Activated CD4-positive, CD25-positive, alpha-beta regulatory T cell treated with anti-CD3 and anti-CD28 coated beads, Interleukin-2, amount 50 U/mL, for 24 hours (primary cell): ENCODE measurements around the gene C17orf113.
"Not testable (repeated sequence)": the region's sequence is repeated elsewhere in the genome, so short reads cannot be mapped to it uniquely, and the experiment has no call there.

ENCODE experiments used
- ATAC-seq, 2 donors: fragments of 150-1000 bp; cut with Tn5 transposase; one replicate each; pipeline ENCODE4 v1.10.0; 2021; ENCODE audit warnings: mild to moderate bottlenecking in 1 of 2, moderate library complexity in 1 of 2

C17orf113 gene

DNA sequence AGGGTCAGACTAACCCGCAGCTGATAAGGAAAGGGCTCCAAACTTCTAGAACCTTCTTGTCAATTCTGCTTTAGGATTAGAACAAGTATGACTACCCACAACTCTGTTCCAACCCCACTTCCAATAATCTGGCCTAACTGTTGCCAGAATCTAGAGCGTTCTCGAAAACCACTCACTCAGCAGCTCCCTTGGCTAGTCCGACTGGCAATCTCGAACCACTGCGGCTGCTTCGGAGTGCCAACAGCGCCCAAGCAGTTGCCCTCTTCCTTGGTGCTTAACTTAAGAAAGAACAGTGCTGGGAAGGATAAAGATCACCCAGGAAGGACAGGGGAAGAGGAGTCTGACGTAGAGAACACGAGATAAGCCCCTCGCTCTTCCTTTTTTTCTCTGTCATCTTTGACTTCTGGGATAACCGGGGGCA, 34.0 kb downstream of the C17orf113 start:
- ATAC-seq, result no peak

- ATAC-seq, result not testable (repeated sequence)
These were observed 36.7 kb downstream of the C17orf113 start for GRCh38 chr17:42013740-42014139.

DNA sequence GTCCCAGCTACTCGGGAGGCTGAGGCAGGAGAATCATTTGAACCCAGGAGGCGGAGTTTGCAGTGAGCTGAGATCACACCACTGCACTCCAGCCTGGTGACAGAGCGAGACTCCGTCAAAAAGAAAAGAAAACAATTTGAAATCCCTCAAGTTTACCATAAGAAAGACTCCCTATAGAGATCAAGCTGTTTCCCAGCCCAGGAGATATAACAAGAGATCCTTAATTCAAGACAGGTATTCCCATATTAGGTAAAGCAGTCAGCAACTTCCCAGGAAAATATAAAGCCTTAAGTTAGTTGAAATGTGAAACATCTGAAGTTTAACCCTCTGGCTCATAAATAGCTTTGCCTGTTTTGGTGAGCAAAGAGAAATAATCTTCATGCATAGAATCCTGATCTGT, 38.0 kb downstream of the C17orf113 start:
- not testable (repeated sequence) for ATAC-seq

DNA sequence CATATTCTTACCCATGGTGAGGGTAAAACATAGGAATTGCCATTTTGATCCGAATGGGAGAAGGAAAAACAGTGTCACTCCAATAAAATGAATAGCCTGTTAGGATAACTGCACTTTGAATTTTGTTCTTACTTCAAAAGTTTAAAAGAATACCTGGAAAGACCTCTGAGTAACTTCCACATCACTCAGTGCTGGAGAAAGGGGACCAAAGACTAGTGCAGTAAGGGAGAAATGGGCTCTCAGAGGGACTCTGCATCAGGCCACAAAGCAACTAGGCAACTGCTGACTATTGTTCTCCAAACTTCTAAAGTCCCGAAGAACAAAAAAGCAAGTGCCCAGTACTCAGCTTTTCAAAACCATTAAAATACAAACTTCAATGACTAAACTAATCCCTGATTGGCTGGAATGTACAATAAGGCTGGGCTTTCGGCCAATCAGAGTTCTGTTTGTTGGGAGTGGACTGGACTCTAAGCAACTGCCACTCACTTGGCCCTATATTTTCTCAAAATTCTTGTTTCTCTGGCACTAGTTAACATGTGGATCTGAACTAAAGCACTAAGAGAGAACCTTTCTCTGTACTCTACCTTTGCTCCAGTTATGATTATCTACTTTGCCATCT, 39.4 kb downstream of the C17orf113 start:
- ATAC-seq, result no peak

DNA sequence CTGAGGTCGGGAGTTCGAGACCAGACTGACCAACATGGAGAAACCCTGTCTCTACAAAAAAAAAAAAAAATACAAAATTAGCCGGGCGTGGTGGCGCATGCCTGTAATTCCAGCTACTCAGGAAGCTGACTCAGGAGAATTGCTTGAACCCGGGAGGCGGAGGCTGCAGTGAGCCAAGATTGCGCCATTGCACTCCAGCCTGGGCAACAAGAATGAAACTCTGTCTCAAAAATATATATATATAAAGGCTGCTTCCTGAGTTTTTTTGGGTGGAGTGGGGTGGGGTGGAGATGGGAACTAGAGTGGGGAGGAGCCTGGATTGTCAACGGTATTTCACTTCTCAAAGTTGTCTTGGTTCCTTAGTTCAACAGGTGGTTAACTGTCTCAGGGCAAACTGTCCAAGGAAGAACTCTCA, 40.1 kb downstream of the C17orf113 start:
- not testable (repeated sequence) for ATAC-seq

DNA sequence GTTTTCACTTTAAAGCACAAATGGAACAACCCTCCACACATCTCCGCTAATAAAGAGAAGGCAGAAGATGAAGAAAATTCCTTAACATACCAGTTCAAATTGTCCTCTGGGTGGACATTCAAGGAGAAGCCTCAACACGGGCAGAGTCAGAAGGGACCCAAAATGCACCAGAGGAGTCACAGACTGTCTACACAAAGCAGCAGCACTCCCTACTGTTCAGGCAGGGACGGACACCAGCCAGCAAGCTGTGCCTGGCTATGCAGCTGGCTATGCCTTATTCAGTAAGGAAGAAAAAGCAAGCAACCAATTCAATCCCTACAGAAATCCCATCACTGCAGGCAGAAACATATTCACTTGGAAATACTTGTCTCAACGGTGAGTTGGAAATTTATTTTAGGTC, 41.2 kb downstream of the C17orf113 start:
- ATAC-seq, result no peak

GRCh38 chr17:42005166-42005565, 45.2 kb downstream of the C17orf113 start:
- no peak for ATAC-seq

DNA sequence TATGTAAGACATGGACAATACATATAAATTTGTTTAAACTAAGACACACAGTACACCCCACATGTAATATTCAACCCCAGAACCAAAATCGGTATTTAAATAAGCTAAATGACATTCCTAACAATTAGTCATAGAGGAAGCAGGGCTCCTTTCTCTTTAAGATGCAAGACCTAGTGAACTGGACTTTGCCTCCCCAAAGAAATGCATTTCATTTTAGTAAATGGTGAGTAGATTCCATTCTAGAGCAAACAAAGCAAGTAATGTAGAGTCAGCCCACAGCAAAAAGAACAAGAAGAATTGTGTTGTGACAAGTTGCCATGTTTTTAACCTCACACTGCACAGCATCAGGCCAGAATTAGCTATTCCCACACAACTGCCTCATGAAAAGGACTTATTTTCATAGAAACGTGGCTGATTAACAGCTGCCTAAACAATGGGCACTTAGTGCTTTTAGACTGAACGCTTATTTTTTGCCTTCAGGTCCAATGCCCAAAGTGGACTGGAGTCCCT, 47.6 kb downstream of the C17orf113 start:
- no peak for ATAC-seq

DNA sequence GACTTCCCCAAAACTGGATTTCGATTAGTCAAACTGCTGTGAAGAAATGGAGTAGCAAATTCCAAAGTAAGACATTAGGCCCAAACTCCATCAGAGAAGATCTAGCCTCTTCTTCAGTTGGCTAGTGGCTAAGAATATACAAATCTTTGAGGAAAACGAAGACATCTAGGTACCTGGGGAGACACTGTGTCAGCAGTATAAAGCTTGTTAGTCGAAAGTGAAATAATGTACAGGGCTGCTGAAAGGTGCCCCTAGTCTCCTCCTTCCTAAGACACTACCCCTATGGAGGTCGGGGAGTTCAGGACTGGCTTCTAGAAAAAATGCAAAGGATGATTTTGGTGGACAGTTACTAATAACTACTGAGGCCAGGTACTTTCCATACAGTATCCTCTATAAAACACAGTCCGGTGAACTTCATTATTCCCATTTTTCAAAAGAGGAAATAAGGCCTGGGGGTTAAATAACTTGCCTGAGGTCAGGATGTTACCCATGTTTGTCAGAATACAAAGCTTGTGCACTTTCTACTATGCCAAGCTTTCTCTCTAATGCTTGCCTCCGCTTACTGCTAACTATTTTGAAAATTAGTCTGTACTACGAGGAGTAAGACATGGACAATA, 48.1 kb downstream of the C17orf113 start:
- no peak for ATAC-seq

- ATAC-seq, result no peak
These were observed 48.7 kb downstream of the C17orf113 start for GRCh38 chr17:42001729-42002128.

DNA sequence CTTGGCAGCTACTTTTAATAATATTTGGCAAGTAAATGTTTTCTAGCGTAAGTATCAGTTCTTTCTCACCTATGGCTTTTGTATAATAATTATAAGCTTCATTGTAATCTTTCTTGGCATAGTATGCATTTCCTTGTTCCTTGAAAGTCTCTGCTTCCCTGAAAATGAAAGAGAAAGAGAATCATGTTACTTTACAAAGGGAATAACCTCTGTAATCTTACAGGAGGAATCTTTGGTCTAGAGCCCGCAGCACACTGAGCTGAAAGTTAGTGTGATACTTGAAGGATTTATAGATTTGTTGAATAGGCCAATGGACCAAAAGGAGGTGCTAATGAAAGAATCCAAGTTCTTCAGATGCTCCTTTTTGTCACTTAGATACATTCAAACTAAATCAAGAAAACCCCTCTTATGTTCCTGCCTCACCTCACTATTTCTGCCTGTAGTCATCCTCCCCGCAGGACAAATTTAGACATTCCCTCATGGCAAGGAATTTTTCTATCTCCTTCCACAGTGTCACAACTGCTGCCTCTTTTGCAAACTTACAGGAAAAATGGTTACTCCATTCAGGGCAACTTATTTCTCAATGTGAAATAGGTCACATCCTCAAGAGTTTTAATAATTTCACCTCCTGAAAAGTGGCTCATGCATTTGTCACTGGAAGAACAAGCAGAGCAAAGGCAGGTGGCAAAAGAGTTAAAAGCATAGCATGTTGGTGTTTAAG, 49.8 kb downstream of the C17orf113 start:
- no peak for ATAC-seq

DNA sequence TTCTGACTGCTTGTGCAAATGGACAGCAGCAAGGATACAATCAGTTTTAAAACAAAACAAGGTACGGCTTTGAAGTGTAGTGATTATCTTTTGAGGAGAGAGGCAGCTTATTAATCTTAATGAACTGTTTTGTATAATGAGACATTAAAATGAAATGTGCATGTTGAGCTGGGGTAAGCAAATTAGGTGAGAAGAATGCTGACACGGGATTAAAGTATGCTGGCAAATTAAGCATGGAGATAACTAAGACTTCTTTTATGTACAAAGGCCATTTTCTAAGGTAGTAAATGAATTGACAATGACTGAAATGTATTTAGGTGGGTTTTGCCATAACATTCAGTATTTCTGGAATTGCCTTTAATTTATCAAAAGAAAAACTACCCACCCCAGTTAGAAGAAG, 51.9 kb downstream of the C17orf113 start:
- no peak for ATAC-seq

DNA sequence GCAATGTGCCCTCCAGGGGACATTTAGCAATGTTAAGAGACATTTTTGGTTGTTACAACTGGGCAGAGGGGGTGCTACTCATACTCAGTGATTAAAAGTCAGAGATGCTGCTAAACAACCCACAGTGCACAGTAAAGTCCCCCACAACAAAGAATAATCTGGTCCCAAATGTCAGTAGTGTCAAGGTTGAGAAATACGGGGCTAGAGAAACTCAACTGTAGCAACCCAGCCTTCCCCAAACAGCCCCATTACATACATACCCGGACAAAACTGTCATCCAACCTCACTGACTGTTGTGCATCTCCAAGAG, 53.6 kb downstream of the C17orf113 start:
- ATAC-seq, result no peak

GRCh38 chr17:41992576-41992975, 57.8 kb downstream of the C17orf113 start:
- ATAC-seq, result no peak

DNA sequence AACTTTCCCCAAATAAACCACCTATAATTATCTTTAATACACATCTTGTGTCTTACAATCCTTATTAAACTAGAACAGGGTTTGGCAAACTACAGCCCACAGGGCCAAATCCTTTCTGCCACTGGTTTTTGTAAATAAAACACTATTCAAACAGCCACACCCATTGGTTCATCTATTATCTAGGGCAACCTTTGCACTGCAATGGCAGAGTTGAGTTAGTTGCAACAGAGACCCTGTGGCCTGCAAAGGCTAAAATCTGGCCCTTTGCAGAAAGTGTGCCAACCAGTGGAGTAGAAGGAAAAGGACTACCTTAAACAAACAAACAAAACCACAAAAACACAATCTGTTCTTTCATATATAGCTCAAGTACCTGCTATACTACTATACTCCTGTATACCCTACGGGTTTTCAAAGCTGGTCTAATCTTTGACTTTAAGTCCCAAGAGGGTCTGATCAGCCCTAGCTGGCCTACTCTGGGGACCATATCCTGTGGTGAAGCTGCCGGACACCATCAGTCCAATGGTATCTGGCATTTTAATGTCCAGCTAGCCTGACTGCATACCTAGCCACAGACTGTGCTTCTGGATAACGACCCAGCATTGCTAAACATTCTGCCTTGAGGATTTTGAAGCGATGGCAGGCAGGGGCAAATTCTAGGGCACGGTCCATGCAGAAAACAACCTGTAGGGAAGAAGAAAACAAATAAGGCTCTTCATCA, 60.5 kb downstream of the C17orf113 start:
- no peak for ATAC-seq

- no peak for ATAC-seq
These were observed 62.0 kb downstream of the C17orf113 start for GRCh38 chr17:41988418-41988817.
